ENCODE measurements around the gene PPP6R3.

PPP6R3 gene

DNA sequence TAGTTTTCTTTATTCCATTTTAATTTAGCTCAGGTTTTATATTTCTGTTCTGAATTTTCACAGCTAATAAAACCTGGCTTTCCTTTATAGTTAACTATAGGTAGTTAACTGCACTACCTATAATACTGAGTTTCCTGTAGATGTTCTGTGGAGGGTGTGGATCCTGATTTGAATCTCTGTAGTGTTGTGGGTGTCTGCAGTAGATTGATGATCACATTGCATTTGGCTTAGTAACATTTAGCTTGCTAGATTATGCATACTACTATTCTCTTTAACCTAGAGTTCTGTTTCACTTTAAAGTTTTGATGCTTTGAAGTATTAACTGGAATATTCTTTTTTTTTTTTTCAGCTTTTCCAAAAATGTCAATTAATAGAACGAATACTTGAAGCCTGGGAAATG, 110.1 kb downstream of the PPP6R3 start:
- no peak overlapping the region for H2AFZ ChIP-seq (ENCODE audit: low read length)
- no peaks in the 10 kb centered on the region for H4K20me1 ChIP-seq (ENCODE audit: insufficient read depth, low read length)
- H3K4me3 ChIP-seq (ENCODE audit: low read depth, low read length, poor library complexity, severe bottlenecking) = no peak overlapping the region
- H3K36me3 ChIP-seq (ENCODE audit: insufficient read depth, low read length) = peaks cover 97% of the 10 kb centered on the region
- H3K27me3 ChIP-seq (ENCODE audit: insufficient read depth, low read length) = no peaks in the 10 kb centered on the region
- no peak overlapping the region for H3K9ac ChIP-seq (ENCODE audit: low read length)
- TF ChIP-seq EZH2 (IDR thresholded peaks at IDR 0.05; ENCODE audit: borderline replicate concordance, low read length) = no peak
- TF ChIP-seq, protein P1, sequence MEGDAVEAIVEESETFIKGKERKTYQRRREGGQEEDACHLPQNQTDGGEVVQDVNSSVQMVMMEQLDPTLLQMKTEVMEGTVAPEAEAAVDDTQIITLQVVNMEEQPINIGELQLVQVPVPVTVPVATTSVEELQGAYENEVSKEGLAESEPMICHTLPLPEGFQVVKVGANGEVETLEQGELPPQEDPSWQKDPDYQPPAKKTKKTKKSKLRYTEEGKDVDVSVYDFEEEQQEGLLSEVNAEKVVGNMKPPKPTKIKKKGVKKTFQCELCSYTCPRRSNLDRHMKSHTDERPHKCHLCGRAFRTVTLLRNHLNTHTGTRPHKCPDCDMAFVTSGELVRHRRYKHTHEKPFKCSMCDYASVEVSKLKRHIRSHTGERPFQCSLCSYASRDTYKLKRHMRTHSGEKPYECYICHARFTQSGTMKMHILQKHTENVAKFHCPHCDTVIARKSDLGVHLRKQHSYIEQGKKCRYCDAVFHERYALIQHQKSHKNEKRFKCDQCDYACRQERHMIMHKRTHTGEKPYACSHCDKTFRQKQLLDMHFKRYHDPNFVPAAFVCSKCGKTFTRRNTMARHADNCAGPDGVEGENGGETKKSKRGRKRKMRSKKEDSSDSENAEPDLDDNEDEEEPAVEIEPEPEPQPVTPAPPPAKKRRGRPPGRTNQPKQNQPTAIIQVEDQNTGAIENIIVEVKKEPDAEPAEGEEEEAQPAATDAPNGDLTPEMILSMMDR (IDR thresholded peaks at IDR 0.05; ENCODE audit: low read length) = no peak
- no peaks in the 10 kb centered on the region for H3K79me2 ChIP-seq (ENCODE audit: insufficient read depth, low read length)
- no peaks in the 10 kb centered on the region for H3F3A ChIP-seq (ENCODE audit: insufficient read depth, low read length)
- H3K4me1 ChIP-seq (ENCODE audit: insufficient read depth, low read length, severe bottlenecking) = no peaks in the 10 kb centered on the region
- no peaks in the 10 kb centered on the region for H3K9me3 ChIP-seq (ENCODE audit: low read length)
- H3K4me2 ChIP-seq (ENCODE audit: low read length) = no peak overlapping the region
- H3K27ac ChIP-seq (ENCODE audit: low read depth, low read length, poor library complexity, severe bottlenecking) = no peak overlapping the region
- no peaks in the 10 kb centered on the region for H3K9me2 ChIP-seq (ENCODE audit: low read depth, low read length)

DNA sequence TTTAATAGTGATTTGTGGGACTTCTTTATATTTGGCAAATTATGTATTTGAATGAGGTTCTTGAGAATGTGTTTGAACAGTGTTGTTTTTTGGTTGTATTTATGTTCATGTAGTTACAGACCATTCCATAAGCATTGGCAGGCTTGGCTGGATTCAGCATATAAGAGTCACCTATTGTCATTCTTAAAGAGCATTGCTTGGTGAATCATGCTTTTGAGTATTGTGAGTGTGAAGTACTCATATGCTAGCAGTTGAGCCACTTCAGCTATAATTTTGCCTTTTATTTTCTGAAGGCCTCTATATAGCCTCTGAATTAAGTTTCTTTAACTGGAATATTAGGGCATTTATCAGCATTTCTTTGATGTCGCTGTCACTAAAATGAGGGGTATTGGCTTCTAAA, 113.8 kb downstream of the PPP6R3 start:
- no peak for TF ChIP-seq EZH2 (IDR thresholded peaks at IDR 0.05; ENCODE audit: borderline replicate concordance, low read length)
- TF ChIP-seq, protein P1 (IDR thresholded peaks at IDR 0.05; ENCODE audit: low read length) = no peak
- H3K9me2 ChIP-seq (ENCODE audit: low read depth, low read length) = no peaks in the 10 kb centered on the region
- H3K4me3 ChIP-seq (ENCODE audit: low read depth, low read length, poor library complexity, severe bottlenecking) = no peak overlapping the region
- H4K20me1 ChIP-seq (ENCODE audit: insufficient read depth, low read length) = no peaks in the 10 kb centered on the region
- no peaks in the 10 kb centered on the region for H3K9me3 ChIP-seq (ENCODE audit: low read length)
- no peaks in the 10 kb centered on the region for H3K4me1 ChIP-seq (ENCODE audit: insufficient read depth, low read length, severe bottlenecking)
- no peaks in the 10 kb centered on the region for H3F3A ChIP-seq (ENCODE audit: insufficient read depth, low read length)
- no peaks in the 10 kb centered on the region for H3K27me3 ChIP-seq (ENCODE audit: insufficient read depth, low read length)
- no peak overlapping the region for H3K4me2 ChIP-seq (ENCODE audit: low read length)
- H2AFZ ChIP-seq (ENCODE audit: low read length) = no peak overlapping the region
- H3K27ac ChIP-seq (ENCODE audit: low read depth, low read length, poor library complexity, severe bottlenecking) = no peak overlapping the region
- H3K9ac ChIP-seq (ENCODE audit: low read length) = no peak overlapping the region
- H3K36me3 ChIP-seq (ENCODE audit: insufficient read depth, low read length) = peaks cover 98% of the 10 kb centered on the region
- H3K79me2 ChIP-seq (ENCODE audit: insufficient read depth, low read length) = no peaks in the 10 kb centered on the region

DNA sequence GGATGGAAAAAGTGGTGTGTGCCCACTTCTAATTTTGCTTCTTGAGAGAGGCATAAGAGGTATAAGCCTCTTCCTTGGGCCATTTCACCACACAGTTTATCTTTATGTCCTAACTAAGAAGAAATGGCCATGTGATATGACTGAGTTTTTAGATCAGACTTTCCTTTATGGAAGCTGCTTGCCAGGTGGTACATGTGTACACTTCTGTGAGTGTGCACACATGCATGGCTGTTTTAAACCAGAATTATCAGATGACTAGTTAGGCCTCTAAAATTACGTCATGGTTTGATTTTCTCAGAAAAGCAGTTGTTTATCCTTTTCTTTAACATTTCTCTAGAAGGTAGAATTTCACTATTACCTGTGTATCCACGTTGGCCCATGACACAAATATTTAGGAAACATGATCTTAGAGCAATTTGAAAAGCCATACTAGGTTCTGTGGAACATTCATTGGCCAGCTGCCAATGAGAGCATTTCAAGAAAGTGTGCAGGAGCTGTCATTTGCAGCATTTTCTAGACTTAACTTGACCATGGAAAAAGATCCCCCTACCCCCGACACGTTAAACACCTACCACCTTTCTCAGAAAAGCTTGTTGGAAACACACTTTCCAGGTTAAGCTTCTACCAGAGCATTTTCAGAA, 114.6 kb downstream of the PPP6R3 start:
- H3K36me3 ChIP-seq (ENCODE audit: insufficient read depth, low read length) = peaks cover 98% of the 10 kb centered on the region
- H3K9ac ChIP-seq (ENCODE audit: low read length) = no peak overlapping the region
- H3K9me2 ChIP-seq (ENCODE audit: low read depth, low read length) = no peaks in the 10 kb centered on the region
- no peak overlapping the region for H2AFZ ChIP-seq (ENCODE audit: low read length)
- H3K27me3 ChIP-seq (ENCODE audit: insufficient read depth, low read length) = no peaks in the 10 kb centered on the region
- TF ChIP-seq, protein P1 (IDR thresholded peaks at IDR 0.05; ENCODE audit: low read length) = no peak
- TF ChIP-seq EZH2 (IDR thresholded peaks at IDR 0.05; ENCODE audit: borderline replicate concordance, low read length) = no peak
- H3F3A ChIP-seq (ENCODE audit: insufficient read depth, low read length) = no peaks in the 10 kb centered on the region
- no peaks in the 10 kb centered on the region for H4K20me1 ChIP-seq (ENCODE audit: insufficient read depth, low read length)
- no peaks in the 10 kb centered on the region for H3K79me2 ChIP-seq (ENCODE audit: insufficient read depth, low read length)
- H3K4me2 ChIP-seq (ENCODE audit: low read length) = no peak overlapping the region
- no peaks in the 10 kb centered on the region for H3K9me3 ChIP-seq (ENCODE audit: low read length)
- no peak overlapping the region for H3K27ac ChIP-seq (ENCODE audit: low read depth, low read length, poor library complexity, severe bottlenecking)
- H3K4me3 ChIP-seq (ENCODE audit: low read depth, low read length, poor library complexity, severe bottlenecking) = no peak overlapping the region
- H3K4me1 ChIP-seq (ENCODE audit: insufficient read depth, low read length, severe bottlenecking) = no peaks in the 10 kb centered on the region

Measured in OCI-LY1 (cell line).